ENCODE results near the gene FOXP1.

FOXP1 gene

GRCh38 chr3:71583566-71584393 is at the start of gene FOXP1:
TSS of gene FOXP1 (minus strand) at chr3:71583728. CDS start at chr3:71198381, 385,347 bp downstream.
- peak; percentile 88 for DNase-seq

DNA sequence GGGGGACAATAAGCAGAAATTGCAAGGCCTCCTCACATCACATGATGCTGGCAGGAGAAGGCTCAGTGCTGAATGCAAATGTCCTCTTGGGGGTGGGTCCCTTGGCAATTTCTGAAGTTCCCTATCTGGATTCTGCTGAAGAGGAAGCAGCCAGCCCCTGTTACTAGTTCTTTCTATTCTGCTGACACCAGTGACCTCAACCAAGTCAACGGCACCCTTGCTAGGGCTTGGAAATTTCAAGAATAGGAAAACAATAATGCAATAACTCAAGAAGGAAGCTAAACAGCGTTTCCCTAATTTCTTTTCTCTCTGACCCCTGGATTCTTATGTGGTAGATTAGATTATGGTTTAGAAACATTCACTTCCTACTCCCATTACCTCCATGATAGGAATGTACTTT is 46.2 kb upstream of the FOXP1 start:
- DNase-seq: no peak

- no peak for DNase-seq
These were observed 45.8 kb upstream of the FOXP1 start for GRCh38 chr3:71629289-71629688.

GRCh38 chr3:71628522-71628921 is 45.0 kb upstream of the FOXP1 start:
- no peak for DNase-seq

DNA sequence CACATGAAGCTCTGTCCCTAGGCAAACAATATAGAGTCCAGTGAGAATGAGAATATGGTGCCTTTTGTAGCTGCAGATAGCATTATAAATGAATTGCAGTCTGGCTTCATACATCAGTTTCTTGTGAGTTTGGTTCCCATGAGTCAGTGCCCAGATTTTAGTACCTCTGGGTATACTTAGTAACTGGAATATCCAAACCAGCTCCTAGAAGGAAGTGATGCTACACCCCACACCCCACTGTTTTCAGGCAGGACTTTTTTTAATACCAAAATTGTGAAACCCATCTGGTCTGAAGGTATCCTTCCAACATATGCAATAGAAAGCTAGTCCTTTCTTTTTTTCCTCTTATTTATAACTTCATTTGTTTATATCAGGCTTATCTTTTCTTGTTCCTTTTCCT is 42.1 kb upstream of the FOXP1 start:
- no peak for DNase-seq

- DNase-seq: no peak
These were observed 38.5 kb upstream of the FOXP1 start for GRCh38 chr3:71621825-71622537.

- no peak for DNase-seq
These were observed 35.0 kb upstream of the FOXP1 start for GRCh38 chr3:71618538-71618937.

GRCh38 chr3:71616571-71617021 is 33.1 kb upstream of the FOXP1 start:
- no peak for DNase-seq

DNA sequence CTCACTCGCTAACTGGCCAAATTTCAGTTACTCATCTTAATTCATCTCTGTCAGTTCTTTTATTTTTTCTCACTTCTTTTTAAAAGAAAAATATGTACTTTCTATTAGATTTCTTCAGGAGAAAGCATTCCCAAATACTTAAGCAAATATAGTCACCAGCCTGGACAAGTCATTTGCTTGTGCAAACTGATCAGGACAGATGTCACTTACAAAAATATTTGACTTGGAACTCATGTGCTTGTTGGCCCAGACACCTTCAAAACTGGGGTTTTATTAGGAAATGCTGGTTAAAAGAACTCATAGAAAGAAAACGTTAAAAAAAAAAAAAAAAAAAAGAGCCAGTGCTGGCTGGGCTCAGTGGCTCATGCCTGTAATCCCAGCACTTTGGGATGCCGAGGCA is 31.3 kb upstream of the FOXP1 start:
- no peak for DNase-seq

- DNase-seq: no peak
These were observed 30.9 kb upstream of the FOXP1 start for GRCh38 chr3:71614426-71614825.

DNA sequence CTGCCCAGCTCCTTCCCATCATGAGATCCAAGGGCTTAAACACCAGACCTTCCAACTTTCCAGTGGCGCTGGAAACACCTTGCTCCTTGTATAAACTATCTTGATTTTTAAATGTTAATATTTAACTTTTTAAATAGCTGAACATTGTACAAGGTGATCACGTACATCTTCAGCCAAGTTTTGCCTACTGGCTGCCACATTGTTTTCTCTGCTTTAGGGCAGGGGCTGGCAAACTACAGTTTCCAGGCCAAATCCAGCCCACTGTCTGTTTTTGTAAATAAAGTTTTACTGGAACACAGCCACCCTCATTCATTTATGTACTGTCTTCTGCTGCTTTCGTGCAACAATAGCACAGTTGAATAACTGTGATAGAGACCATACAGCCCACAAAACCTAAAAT is 27.6 kb upstream of the FOXP1 start:
- no peak for DNase-seq

DNA sequence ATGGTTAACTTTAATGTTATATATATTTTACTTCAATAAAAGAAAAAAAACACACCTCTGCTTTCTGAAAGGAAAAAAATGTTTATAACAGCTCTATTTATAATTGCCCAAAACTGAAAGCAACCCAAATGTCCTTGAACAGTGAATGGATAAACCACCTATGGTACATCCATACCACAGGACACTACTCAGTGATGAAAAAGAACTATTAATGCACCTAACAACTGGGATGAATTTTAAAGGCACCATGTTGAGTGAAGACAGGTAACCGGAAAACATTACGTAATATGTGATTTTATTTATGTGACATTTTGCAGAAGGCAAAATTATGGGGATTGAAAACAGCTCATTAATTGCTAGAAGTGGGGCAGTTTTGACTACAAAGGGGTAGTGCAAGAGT is 23.8 kb upstream of the FOXP1 start:
- DNase-seq: no peak

DNA sequence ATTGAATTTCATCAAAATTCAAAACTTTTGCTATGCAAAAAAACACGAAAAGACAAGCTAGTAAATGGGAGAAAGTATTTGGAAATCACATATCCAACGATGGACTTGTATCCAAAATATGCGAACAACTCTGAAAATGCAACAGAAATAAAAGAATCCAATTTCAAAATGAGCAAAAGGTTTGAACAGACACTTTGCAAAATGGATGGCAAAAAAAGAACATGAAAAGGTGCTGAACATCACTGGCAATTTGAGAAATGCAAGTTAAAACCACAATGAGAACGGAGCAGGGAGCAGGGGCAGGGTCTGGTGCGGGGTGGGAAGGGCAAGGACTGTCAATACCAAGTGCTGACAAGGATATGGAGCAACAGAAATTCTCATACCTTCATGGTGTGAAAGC is 23.1 kb upstream of the FOXP1 start:
- DNase-seq: no peak

GRCh38 chr3:71602256-71602655 is 18.7 kb upstream of the FOXP1 start:
- no peak for DNase-seq

DNA sequence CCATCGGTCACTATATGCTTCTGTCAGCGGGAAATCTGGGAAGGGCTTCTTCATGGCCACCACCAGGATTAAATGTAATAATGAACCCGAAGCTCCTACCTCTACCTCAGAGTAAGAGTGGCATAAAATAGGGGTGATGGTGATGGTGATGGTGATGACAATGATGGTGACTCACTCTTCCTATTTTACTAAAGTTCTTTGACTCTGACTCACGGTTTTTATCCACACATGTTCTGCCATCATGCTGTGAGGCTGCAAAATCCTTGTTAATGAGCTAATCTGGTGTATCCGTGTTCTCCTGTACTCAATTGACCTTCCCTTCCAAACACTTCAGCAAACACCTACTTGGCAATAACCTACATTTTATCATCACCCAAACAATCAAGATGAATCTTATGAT is 18.3 kb upstream of the FOXP1 start:
- DNase-seq: no peak

DNA sequence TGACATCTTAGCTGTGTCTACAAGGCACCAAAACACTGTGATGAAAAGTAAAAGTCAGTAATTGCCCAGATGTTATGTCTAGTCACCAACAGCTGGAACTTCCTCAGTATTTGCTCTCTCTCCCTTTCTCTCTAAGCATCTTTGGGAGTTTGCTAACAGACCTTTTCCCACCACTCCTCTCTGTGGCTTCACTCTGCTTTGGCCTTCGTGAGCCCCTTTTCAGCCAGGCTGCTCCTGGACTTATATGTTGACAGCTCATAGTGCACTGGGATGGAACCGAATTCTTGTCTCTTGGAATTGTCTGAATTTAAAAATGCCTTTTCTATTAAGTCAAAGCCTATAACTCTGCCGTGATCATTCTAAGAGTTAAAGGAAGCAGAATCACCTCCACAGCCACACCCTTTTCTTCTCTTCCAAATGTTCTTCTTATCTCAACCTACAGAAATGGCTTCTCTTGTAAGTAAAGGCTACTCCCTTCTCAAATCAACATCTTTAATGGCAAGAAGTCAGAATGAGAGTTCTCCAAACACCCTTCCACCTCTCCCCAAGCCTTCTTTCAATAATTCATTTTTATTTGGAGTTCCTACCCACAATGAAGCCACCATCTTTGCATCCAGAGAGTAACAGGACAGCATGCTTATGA is 17.2 kb upstream of the FOXP1 start:
- DNase-seq: no peak

DNA sequence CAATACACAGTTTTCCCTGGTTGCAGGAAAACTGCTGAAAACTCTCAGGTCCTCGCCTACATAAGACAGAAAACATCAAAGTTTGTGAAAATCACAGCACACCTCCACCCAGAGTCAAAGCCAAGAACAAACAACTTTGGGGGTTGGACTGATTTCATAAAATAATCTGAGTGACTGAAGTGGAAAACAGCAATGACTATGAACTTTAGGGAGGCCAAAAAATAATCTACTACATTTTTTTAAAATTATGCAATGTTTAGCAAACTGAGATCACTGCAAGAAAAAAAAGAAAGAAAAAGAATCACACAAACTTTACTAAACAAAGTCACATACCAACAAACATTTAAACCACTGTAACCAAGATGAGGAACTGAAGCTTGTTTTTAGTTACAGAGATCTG is 15.9 kb upstream of the FOXP1 start:
- DNase-seq: no peak

DNA sequence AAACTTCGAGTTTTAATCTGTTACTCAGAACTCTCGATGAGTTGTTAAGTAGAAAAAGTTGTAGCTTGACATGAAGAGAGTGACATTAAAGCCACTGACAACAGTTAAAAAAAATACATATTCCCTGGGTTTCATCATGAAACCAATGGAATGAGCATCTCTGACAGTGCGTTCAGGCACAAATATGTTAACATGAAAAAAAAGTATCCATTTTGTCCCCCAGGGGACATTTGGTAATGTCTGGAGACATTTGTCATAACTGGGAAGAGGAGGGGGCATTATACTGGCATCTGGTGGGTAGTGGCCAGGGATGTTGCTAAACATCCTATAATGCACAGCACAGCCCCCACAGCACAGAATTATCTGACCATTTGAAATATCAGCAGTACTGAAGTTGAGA is 14.8 kb upstream of the FOXP1 start:
- DNase-seq: no peak

- no peak for DNase-seq
These were observed 13.8 kb upstream of the FOXP1 start for GRCh38 chr3:71597286-71597685.

GRCh38 chr3:71593106-71593505 is 9.6 kb upstream of the FOXP1 start:
- no peak for DNase-seq

DNA sequence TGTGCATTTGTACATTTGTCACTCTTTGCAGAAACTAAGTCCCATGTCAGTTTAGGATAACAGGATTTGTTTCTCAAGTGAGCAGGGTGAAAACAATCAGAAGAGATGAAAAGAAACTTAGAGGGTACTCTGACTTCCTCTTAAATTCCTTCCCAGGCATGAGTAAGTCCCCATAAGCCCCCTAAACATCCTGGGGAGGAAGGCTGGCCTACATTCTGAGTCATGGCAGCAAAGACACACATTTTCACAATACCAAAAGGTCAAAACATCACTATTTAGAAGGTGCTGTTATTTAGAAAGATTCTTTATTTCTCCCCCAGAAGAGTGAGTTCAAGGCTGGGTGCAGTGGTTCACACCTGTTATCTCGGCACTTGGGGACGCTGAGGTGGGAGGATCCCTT is 7.6 kb upstream of the FOXP1 start:
- no peak for DNase-seq

- no peak for DNase-seq
These were observed 5.6 kb upstream of the FOXP1 start for GRCh38 chr3:71589132-71589531.

- DNase-seq: no peak
These were observed 4.4 kb upstream of the FOXP1 start for GRCh38 chr3:71587958-71588357.

- DNase-seq: no peak
These were observed 3.3 kb upstream of the FOXP1 start for GRCh38 chr3:71586810-71587242.

Data from DMS53 (cell line).